ENCODE data around the gene NIN. TPM values are rescaled to one million over a fixed set of nuclear protein-coding genes. Genes with fewer than 3 reads are reported as not detected.

NIN gene
- total RNA-seq, 4 donors from 2014 or later: 22.7 to 32.2 (median 28.5) TPM

DNA sequence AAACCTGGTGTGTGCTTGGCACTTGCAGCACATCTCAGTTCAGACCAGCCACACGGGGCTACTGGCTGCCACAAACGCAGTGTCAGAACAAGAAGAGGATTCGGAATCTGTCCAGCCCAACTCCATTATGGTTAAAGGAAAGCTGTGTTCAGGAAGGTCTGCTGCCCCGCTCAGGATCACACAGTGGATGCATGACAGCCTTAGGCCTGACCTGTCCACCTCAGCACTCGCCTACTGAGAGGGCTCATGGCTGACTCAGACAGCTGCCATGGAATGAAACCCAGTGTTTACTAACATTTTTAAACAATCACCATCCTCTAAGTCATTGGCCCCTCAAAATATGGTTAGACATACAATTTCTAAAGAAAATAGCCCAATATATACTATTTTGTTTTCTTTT is 5.6 kb upstream of the NIN start:
- DNase-seq (ENCODE audit: low spot score in 2 of 2): no peak
- 92 to 98% methylated on average over 5 of the region's 5 CpGs for WGBS, 2 donors
- no peak overlapping the region for H3K4me3 ChIP-seq (ENCODE audit: low read depth, poor library complexity, severe bottlenecking)
- intact Hi-C loops (cut with DNase I; ENCODE audit: low total_unique reads): loop anchor here (5.0 kb wide), 1 partner anchor 366 kb away; no protein-coding TSS in a partner anchor
- no peak for TF ChIP-seq POLR2A (IDR thresholded peaks at IDR 0.05)
- TF ChIP-seq, protein P1, sequence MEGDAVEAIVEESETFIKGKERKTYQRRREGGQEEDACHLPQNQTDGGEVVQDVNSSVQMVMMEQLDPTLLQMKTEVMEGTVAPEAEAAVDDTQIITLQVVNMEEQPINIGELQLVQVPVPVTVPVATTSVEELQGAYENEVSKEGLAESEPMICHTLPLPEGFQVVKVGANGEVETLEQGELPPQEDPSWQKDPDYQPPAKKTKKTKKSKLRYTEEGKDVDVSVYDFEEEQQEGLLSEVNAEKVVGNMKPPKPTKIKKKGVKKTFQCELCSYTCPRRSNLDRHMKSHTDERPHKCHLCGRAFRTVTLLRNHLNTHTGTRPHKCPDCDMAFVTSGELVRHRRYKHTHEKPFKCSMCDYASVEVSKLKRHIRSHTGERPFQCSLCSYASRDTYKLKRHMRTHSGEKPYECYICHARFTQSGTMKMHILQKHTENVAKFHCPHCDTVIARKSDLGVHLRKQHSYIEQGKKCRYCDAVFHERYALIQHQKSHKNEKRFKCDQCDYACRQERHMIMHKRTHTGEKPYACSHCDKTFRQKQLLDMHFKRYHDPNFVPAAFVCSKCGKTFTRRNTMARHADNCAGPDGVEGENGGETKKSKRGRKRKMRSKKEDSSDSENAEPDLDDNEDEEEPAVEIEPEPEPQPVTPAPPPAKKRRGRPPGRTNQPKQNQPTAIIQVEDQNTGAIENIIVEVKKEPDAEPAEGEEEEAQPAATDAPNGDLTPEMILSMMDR (IDR thresholded peaks at IDR 0.05): no peak

DNA sequence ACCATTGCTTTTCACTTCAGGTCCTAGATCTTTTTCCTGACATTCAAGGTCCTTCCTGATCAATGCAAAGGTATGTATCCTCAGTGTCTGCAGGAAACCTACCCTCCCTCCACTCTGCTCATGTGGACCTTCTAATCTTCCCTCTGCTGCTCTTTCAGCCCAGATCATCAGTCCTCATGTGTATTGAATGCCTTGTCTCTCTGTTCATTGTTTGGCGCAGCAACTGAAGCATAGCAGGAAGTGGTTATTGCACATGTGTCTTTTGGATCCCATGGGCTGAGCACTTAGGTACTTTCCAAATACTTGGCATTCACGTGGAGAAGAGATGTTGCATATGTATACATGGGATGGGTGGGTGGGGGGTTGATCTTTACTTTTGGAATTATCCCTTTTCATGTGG is 4.3 kb upstream of the NIN start:
- TF ChIP-seq, protein P1 (IDR thresholded peaks at IDR 0.05): no peak
- TF ChIP-seq POLR2A (IDR thresholded peaks at IDR 0.05): no peak
- H3K4me3 ChIP-seq (ENCODE audit: low read depth, poor library complexity, severe bottlenecking): no peak overlapping the region
- DNase-seq (ENCODE audit: low spot score in 2 of 2): no peak
- intact Hi-C loops (cut with DNase I; ENCODE audit: low total_unique reads): loop anchor here (5.0 kb wide), 1 partner anchor 367 kb away; no protein-coding TSS in a partner anchor
- 27 to 37% methylated on average over 2 of the region's 2 CpGs for WGBS, 2 donors

DNA sequence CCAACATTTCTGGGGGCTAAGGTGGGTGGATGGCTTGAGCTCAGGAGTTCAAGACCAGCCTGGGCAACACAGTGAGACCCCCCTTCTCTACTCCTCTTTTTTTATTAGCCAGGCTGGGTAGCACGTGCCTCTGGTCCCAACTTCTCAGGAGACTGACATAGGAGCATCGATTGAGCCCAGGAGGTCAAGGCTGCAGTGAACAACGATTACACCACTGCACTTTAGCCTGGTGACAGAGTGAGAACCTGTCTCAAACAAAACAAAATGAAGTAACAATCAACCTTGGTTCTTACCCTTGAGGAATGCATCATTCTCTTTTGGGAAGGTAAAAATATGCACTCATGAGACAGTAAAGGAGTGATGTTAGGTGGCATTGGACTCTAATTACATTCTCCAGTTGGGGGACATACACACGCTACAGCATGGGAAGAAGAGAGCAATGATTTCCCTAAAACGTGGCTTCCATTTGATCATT is 3.9 kb upstream of the NIN start:
- DNase-seq (ENCODE audit: low spot score in 2 of 2): no peak
- 85 to 91% methylated on average over 5 of the region's 5 CpGs for WGBS, 2 donors
- intact Hi-C loops (cut with DNase I; ENCODE audit: low total_unique reads): loop anchor here (5.0 kb wide), 1 partner anchor 367 kb away; no protein-coding TSS in a partner anchor
- TF ChIP-seq POLR2A (IDR thresholded peaks at IDR 0.05): no peak
- H3K4me3 ChIP-seq (ENCODE audit: low read depth, poor library complexity, severe bottlenecking): no peak overlapping the region

DNA sequence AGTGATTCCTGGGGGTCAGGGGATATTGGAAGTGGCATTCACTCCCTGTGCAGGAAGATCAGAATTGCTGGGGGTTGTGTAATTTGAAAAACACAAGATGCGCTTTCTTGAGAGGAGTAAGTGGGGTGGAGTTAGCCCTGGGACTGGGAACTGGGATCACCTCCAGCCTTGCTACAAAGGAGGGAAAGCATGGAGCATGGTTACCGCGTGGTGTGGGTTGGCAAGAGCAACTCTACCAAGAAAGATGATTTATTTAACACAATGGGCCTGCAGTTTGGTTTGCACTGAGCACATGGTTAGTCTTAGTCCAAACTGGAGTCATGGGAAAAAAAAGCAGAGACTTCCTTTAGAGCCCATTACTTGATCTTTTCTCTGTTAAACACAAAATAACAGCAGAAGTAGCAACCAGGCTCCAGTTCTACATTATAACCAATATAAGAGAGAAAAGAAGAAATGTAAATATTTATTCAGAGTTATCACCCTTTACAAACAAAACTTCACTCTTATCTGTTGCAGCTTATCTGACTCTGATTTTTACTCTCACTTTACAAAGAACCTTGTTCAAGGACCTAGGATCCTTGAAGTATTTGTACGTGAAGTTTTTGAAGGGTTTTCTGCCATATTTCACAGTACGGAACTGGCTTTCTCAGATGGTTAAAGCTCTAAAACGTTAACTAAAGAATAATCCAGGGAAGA is 2.1 kb upstream of the NIN start:
- no peak for TF ChIP-seq POLR2A (IDR thresholded peaks at IDR 0.05)
- TF ChIP-seq, protein P1 (IDR thresholded peaks at IDR 0.05): no peak
- intact Hi-C loops (cut with DNase I; ENCODE audit: low total_unique reads): no loop called here
- no peak for DNase-seq (ENCODE audit: low spot score in 2 of 2)
- no peak overlapping the region for H3K4me3 ChIP-seq (ENCODE audit: low read depth, poor library complexity, severe bottlenecking)
- WGBS, 2 donors: 84 to 89% methylated on average over 6 of the region's 6 CpGs

DNA sequence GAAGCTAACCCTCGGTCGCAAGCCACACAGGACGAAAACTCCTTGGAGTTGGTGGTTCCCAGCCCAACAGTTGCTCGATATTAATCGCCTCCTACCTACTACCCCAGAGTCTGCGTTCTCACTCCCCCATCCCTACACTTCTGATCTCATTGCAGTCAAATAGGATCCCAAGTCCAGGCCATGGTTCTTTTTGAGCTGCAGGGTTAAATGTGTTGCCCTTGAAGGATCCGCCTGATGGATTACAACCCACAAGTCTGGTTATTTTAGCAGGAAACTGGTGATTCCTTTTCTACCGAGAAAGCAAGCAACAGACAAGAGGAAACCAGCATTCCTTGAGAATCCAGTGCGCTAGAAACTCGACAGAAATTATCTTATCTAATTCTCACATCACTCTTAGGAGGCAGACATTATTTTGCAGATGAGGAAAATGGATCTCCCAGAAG is 785 bp upstream of the NIN start:
- TF ChIP-seq POLR2A (IDR thresholded peaks at IDR 0.05): no peak
- no peak for DNase-seq (ENCODE audit: low spot score in 2 of 2)
- intact Hi-C loops (cut with DNase I; ENCODE audit: low total_unique reads): no loop called here
- WGBS, 2 donors: 5% methylated on average over 10 of the region's 10 CpGs
- peak overlapping the region; percentile 87 for H3K4me3 ChIP-seq (ENCODE audit: low read depth, poor library complexity, severe bottlenecking)

DNA sequence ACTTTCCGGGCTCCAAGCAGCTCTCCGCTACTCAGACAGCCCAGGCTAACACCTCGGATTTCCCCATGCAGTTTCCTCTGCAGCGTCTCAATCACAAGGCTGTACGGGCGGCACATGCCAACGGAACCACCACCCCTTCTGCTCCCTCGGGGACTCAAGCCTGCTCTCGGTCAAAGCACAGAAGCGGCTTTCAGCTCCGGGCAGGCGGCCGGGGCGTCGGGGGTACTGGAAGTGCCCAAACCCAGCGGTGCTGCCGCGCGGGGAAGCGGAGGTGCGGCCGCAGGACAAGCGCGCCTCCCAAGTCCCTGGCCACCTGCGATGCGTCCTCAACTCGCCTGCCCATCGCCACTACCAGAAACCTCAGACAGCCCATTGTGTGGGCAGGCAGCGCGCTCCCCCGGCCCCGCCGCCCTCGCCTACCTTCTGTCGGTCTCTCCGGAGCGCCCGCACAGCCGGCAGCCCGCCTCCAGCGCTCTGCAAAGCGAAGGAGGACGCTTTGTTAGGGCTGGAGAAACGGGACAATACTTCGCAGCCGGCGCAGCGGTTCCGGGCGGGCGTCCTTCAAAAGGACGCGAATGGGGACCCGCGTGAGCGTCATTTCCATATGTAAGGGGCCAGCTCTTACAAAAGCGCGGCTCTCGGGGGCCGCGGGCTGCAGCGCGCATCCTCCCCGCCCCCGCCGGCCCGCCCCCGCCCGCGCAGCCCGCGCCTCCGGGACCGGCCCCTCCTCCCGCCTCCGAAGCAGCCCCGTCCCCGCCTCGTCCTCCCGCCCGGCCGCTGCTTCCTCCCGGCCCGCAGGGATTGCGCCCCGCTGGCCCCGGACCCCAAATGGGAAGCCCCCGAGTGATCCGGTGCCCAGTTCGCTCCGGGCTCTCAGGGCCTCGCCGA is 674 bp downstream of the NIN start:
- TF ChIP-seq POLR2A (IDR thresholded peaks at IDR 0.05): no peak
- TF ChIP-seq, protein P1 (IDR thresholded peaks at IDR 0.05): no peak
- intact Hi-C loops (cut with DNase I; ENCODE audit: low total_unique reads): no loop called here
- 0 to 1% methylated on average over 35 to 51 of the region's 93 CpGs for WGBS, 2 donors
- peak overlapping the region; percentile 83 for H3K4me3 ChIP-seq (ENCODE audit: low read depth, poor library complexity, severe bottlenecking)
- peak; percentile 50 to 91 for DNase-seq (ENCODE audit: low spot score in 2 of 2)

All from lower leg skin (tissue), 4 donors.